GM19043 (cell line): ENCODE results near the gene UCN.

ENCODE experiments used
- ATAC-seq: cut with Tn5 transposase; IDR thresholded peaks from one replicate; pipeline ENCODE4 v1.9.1; 2021; ENCODE audit warnings: low read depth; ENCODE audit not compliant: unreplicated experiment

UCN gene

DNA sequence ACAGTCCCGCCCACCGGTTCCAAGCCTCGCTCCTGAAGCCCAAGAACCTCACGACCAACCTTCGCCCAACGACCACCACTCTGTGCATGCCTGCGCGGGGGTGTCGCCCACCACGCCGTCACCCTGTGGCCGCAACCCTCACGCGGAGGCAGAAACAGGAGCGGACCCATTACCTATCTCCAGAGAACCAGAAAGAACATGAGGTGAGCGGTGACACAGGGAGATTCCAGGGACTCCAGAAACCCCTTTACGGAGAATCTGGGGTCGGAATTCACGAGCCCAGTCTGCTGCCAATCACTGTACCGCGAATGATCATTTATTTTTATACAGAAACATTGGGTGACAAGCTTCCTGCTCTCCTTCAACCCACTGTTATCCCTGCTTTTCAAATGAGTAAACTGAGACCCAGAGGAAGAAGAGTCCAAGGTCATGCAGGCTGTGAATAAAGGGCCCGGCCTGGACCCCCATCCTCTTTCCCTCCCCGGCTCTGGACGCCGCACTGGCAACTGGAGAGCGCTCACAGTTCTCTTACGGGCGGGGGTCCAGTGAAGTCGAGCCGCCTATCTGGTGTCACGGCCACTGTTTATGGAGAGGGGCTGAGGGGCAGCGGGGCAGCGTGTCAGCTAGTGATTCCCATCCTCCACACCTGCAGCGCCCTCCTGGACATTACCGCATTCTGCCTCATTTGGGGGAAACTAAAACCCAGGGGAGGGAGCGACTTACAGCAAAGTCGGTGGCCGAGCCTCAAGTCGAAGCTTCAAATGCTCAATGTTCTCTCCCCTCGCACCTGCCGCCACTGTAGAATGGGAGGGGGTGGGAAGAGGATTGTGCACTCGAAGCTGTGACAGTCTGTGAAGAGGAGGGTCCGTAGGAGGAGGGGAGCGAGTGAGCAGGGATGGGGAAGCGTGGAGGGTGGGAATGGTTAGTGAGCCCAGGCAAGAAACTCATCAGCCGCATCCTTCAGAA lies 44.7 kb downstream of the UCN start:
- ATAC-seq: no peak

- ATAC-seq: no peak
Measured at GRCh38 chr2:27262379-27263286, 45.6 kb downstream of the UCN start, which contains the start of gene SLC30A3. TSS of gene SLC30A3 (minus strand) at chr2:27263047. CDS start at chr2:27262906, 141 bp downstream.

GRCh38 chr2:27261926-27262298 lies 46.3 kb downstream of the UCN start:
- no peak for ATAC-seq

DNA sequence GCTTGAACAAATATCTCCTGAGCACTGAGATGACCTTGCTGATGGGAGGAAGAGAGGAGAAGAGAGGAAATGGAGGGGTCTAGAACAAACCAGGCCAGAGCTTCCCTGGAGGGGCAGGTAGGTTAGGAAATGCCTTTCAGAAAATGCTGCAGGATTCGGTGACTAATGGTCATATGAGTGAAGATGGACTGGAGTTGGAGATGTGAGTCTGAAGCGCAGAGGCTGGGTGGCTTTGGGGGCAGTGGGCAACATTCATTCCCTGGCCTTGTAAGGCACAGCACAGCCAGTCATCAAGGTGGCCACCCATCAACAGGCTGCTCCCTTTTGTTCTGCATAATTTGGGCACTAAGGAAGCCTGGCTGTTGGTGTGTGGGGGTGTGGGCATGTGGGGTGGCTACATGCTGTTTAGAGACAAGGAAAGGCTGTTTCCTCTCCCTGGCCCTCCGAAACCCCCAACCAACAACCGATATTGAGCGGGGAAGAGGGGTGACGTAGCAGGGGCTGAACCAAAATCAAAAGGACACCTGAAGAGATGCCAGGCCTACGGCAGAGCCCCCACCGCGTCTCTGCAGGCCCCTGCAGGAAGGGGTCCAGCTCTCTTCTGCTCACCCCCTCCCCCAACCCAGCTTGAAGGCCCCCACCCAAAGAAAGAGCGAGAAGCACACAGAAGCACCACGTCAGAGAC lies 46.9 kb downstream of the UCN start:
- no peak for ATAC-seq

DNA sequence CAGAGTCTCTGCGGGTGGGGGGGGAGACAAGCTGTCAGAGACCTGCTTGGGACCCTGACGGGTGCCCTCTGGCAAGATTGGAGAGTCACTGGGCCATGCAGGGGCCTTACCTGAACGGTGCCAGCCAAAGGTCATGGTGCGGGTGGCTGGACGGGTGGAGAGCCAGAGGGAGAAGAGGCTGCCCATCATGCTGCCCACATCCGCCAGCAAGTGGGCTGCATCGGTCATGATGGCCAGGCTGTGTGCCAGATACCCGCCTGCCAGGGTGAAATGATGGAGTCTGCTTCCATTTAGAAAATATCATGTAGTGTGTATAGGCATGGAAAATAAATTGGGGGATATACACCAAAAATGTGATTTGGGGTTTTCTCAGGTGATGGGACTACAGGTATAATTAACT lies 50.2 kb downstream of the UCN start:
- no peak for ATAC-seq
